Glutamatergic neuron (in vitro differentiated cells): ENCODE results near the gene PRDM16. TPM values are rescaled to one million over a fixed set of nuclear protein-coding genes. Genes with fewer than 3 reads are reported as not detected.

Experiments used
- DNase-seq: peaks from one replicate; pipeline ENCODE4 v3.0.0; 2022
- H3K27ac Mint-ChIP-seq: one replicate; pipeline ENCODE4 v1.8.0; 2020; ENCODE audit warnings: mild to moderate bottlenecking, mixed read lengths, inconsistent platforms; ENCODE audit not compliant: unreplicated experiment
- H3K27me3 Mint-ChIP-seq: one replicate; pipeline ENCODE4 v1.8.0; 2020; ENCODE audit warnings: mild to moderate bottlenecking, moderate library complexity, mixed read lengths, inconsistent platforms; ENCODE audit not compliant: unreplicated experiment
- H3K36me3 Mint-ChIP-seq: one replicate; pipeline ENCODE4 v1.8.0; 2020; ENCODE audit warnings: mild to moderate bottlenecking, mixed read lengths, inconsistent platforms; ENCODE audit not compliant: unreplicated experiment
- H3K4me1 Mint-ChIP-seq: one replicate; pipeline ENCODE4 v1.8.0; 2020; ENCODE audit warnings: mild to moderate bottlenecking, low read depth, mixed read lengths, inconsistent platforms; ENCODE audit not compliant: unreplicated experiment
- H3K4me3 Mint-ChIP-seq: one replicate; pipeline ENCODE4 v1.8.0; 2020; ENCODE audit warnings: mild to moderate bottlenecking, mixed read lengths, inconsistent platforms; ENCODE audit not compliant: unreplicated experiment
- H3K9me3 Mint-ChIP-seq: one replicate; pipeline ENCODE4 v1.8.0; 2020; ENCODE audit warnings: mild to moderate bottlenecking, moderate library complexity, mixed read lengths, inconsistent platforms; ENCODE audit not compliant: unreplicated experiment
- CTCF ChIP-seq: fragments of 200-600 bp; sonication (generic); IDR thresholded peaks from one replicate; pipeline ENCODE4 v1.5.0; 2021; ENCODE audit not compliant: partially characterized antibody, unreplicated experiment
- total RNA-seq: library from RNA; stranded (reverse); fragmentation: NEBNext Ultra II Directional; extraction: Animal tissue kit (Norgen Biotek cat#: 25700); gene quantifications from one replicate; pipeline ENCODE4 v1.2.1, GENCODE V29; 2021; ENCODE audit not compliant: unreplicated experiment

The PRDM16 gene
- total RNA-seq, 1 donor from 2014 or later, result 0.07 TPM

- peaks cover 6% of the 10 kb centered on the region for H3K27me3 Mint-ChIP-seq
- TF ChIP-seq CTCF, result no peak
- no peak for DNase-seq
- H3K9me3 Mint-ChIP-seq, result peaks cover 5% of the 10 kb centered on the region
- peaks cover 5% of the 10 kb centered on the region for H3K36me3 Mint-ChIP-seq
- H3K4me3 Mint-ChIP-seq, result no peak overlapping the region
- H3K4me1 Mint-ChIP-seq, result no peaks in the 10 kb centered on the region
- H3K27ac Mint-ChIP-seq, result no peak overlapping the region
Measured at GRCh38 chr1:3323796-3324703, 255.0 kb downstream of the PRDM16 start.

- H3K36me3 Mint-ChIP-seq, result peaks cover 5% of the 10 kb centered on the region
- DNase-seq, result no peak
- H3K27ac Mint-ChIP-seq, result no peak overlapping the region
- no peaks in the 10 kb centered on the region for H3K4me1 Mint-ChIP-seq
- peaks cover 4% of the 10 kb centered on the region for H3K27me3 Mint-ChIP-seq
- H3K9me3 Mint-ChIP-seq, result peaks cover 5% of the 10 kb centered on the region
- TF ChIP-seq CTCF, result no peak
- H3K4me3 Mint-ChIP-seq, result no peak overlapping the region
Measured at GRCh38 chr1:3324704-3325535, 255.9 kb downstream of the PRDM16 start.

GRCh38 chr1:3326516-3327388, 257.7 kb downstream of the PRDM16 start:
- H3K36me3 Mint-ChIP-seq, result peaks cover 5% of the 10 kb centered on the region
- no peak for TF ChIP-seq CTCF
- H3K9me3 Mint-ChIP-seq, result peaks cover 5% of the 10 kb centered on the region
- DNase-seq, result no peak
- no peak overlapping the region for H3K27ac Mint-ChIP-seq
- no peak overlapping the region for H3K4me3 Mint-ChIP-seq
- H3K27me3 Mint-ChIP-seq, result peaks cover 4% of the 10 kb centered on the region
- no peaks in the 10 kb centered on the region for H3K4me1 Mint-ChIP-seq

GRCh38 chr1:3327389-3327702, 258.3 kb downstream of the PRDM16 start:
- Mint-ChIP-seq H3K4me3 (no peak overlapping the region), H3K36me3 (peaks cover 5% of the 10 kb centered on the region), H3K9me3 (peaks cover 6% of the 10 kb centered on the region), H3K27ac (no peak overlapping the region), H3K27me3 (peaks cover 4% of the 10 kb centered on the region), H3K4me1 (no peaks in the 10 kb centered on the region)
- no peak for DNase-seq
- TF ChIP-seq CTCF, result no peak
